GM21360 (cell line): Measurements from ENCODE around the gene RPL36A.

Source experiments
- ATAC-seq: cut with Tn5 transposase; IDR thresholded peaks from one replicate; pipeline ENCODE4 v1.9.1; 2021; ENCODE audit warnings: mild to moderate bottlenecking, moderate library complexity; ENCODE audit not compliant: unreplicated experiment

The RPL36A gene

DNA sequence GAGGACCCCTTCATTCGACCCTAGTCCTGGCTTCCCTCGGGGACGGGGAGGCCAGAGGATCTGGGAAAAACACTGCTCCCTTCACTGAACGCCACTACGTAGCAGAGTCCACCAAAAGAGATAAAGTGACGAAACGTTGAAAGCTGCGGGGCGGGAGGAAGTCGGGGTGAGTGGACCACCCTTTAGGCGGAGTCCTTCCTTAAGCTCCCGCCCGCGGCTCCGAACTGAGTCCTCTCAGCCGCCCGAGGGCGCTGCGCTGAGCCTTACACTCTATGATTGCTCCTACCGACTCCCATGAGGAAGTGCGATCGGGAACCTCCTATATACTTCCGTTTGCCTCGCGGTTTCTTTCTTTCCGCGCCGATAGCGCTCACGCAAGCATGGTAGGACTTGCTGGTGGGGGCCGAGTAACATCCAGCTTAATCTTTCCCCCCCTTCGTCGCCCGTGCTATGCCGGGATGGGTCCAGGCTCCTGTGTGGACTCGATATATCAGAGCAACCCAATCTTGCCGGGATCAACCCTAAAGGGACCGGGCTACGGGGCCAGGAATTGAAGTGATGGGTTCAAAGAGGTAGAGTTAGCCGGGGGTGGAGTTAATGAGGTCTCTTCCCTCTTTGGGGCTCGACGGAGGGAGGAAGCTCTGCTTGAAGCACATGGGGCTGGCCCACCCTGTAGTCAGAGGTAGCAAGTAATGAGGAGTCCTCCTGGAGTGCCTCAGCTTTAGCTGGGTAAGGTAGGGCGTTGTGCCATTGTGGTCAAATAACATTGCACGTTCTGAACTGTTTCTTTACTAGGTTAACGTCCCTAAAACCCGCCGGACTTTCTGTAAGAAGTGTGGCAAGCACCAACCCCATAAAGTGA lies at the start of gene RPL36A:
TSS of gene RPL36A (plus strand) at position 348 of the 862 bp plus-strand sequence. CDS start at position 381, 33 bp downstream.
- peak; percentile 78 for ATAC-seq

DNA sequence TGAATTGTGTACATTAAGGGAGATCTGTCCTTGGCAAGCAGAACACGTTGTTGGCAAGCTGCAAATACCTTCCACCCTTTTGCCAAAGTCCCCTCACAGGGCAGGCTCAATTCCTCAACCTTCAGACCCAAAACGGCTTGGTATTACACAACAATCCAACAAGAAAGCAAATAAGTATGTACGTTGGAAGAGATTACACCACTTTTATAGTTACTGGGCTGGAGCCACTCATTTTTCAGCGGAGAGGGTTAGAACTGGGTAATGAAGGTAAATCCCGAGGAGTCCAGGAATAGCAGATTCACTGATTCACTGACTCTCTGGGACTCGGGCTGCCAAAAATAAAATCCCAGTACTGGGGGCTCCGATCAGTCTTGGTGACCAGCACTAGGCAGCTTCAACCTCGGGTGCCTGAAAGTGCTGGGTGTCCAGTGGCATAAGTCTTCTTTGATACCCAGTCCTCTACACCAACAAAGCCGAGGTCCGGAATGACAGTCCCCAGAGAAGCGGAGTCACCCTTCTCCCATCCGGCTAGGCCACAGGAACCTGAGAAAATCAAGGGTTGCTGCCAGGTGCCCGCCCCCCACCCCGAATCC lies 42.9 kb upstream of the RPL36A start:
- no peak for ATAC-seq

DNA sequence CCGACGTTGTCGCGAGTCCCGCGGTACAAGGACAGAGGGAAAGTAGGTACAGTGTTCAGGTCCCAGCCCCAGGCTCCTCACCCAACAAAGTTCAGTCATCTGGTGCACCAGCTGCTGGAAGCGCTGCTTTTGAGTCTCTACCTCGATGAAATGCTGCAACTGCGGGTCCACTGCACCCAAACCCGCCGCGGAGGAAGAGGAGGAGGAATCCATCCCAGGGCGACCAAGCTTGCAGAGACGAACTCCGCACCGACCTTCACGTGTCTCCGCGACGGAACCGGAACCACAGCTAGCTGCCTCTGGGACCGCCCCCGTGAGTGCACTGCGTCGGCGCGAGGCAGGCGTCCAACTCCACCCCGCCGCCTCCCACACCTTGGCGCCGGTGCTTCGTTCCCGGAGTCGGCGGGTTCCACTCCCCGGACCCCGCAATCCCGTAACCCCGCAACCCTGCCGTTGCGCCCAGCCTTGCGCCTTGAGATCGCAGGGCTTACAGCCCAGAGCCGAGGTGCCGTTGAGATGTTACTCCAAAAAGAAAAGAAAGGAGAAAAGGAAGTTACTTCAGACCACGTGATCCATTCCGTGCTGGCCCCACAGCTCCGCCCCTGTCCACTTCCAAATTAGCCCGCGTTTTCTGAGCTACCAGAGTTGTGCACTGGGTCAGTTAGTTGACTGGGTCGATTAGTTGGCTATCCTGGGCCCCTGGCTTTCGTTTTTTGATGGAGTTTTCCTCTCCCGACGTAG lies 42.2 kb upstream of the RPL36A start, which contains the start of gene TIMM8A:
TSS of gene TIMM8A (minus strand) at position 291 of the 741 bp plus-strand sequence. CDS start at position 213, 78 bp downstream.
- peak; percentile 92 for ATAC-seq

DNA sequence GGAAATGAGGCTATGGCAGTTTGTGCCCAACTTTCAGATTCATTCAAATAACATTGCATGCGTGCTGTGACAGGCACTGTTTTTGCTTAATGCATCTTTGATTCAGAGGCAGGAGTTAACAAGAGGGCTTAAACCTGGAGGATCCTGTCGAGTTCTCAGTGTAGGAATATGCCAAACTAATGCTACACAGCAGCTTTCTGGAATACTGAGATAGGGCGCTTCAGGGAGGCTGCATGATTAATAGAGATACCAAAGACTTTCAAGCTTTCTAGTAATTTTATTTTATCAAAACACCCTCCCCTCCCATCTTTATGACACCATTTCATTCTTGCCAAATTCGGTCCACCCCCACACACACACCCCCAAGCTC lies 41.6 kb upstream of the RPL36A start:
- peak; percentile 3 for ATAC-seq

DNA sequence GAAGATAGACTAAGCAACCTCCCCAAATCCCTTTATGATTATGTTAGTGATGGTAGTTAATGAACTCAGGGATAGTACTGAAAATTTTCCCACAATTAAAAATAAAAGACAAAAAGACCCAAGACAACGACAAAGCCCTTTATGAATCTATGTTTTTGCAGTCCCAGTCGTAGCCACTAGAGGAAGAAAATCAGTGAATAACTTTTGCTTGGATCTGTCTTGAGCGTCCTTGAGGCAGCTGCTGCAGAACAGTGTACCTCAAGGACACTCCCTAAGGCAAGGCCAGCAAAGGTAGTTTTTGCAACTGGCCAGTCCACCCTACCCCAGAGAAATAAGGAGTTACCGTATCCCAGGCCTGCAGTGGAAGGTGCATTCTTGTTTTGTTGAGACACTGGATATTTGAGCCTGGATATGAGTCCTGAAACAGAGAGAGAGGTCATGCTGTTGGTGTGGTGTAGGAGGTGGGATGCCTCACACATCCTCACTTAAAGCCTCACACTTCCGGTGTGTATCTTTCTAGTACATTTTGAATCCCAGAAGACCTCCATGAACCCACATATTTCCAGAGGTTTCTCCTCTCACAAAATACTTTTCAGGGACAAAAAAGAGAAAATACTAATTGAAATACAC lies 33.5 kb upstream of the RPL36A start:
- no peak for ATAC-seq

DNA sequence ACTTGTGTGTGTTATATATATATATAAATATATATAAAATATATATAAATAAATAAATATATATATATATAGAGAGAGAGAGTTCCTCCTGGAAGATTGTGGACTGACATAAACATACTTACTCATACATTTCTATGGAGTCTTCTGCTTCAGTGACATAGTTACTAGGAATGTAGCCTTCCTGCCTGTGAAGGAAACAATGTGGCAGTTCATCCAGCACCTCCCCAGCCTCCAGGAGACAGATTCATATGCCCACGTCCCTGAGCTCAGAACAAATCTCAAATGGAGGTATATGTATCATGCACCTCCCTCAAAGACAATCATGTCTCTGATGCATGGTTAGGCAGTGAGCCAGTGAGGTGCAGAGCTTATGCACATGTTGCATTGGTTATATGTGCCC lies 30.8 kb upstream of the RPL36A start:
- ATAC-seq, result no peak

DNA sequence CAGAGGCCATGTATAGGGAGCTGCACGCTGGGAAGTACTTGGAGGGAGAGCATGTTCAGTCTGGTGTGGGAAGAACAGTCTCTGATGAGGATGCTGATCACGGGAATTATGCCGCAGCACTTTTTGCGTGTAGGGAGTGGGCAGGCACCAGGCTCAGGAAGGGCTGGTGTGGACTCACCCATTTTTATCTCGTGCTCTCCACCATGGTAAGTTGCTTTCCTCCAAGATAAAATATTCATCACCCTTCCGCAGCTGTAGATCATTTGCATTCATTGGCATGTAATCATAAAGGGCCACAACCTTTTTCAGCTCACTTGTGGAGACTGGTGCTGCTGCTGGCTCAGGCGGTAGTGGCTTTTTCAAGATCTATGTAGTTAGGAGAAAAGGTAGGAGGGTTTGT lies 30.4 kb upstream of the RPL36A start:
- no peak for ATAC-seq

DNA sequence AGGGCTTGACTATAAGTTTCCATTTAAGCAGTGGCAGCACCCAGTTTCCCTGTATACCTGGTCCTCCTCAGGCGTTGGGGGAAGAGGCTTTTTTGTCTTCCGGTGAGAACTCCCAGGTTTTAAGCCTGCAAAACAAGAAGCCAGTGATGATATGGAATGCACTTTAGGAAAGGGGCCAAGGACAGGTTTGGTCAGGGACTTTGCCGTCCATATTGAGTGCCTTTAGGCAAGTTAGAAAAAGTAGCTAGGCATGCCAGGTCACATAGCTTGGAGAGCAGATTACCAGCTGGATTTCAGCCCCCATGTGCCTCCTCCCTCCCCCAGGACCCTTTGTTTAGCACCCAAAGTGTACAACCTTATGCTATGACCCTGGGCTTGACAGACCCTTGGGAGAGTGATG lies 28.7 kb upstream of the RPL36A start:
- ATAC-seq, result no peak

DNA sequence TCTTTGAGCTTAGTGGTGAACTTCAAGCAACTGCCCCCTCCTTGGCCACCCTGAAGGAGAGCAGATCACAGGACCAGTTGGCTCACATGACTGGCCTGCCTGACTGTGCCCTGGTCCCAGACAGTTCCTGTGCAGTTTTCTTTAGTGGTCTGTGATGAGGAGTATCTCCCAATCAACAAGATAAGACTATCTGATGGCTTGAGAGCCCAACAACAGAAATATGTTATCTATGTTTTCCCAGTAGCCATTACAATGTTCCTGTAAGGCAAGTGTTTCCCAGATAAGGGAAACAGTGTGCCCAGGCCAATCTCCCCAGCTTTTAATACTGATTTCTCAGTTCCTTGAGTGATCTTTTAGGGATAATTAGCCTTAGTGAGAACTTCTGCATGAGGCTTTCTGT lies 28.1 kb upstream of the RPL36A start:
- ATAC-seq, result no peak

DNA sequence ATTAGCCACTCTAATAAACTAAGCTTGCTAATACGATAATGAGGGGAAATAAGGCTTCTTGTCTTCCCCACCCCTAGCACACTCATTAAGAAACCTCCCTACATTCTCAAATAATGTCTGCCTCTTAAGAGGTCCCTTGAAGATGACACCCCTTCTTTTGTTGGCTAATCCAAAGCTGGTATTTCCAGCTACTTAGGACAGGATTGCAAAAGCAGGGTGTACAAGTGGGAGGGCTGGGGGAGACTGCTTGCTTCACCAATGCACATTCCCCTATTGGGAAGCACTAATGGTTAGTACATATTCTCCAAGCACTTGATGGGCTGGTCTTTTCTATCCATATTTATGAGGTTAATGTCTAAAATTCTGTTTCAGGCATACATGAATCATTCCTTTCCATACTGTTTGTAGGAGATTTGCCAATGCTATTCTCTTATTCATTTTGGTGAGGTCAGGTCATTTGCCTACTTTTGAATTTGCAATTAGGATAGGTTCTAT lies 25.5 kb upstream of the RPL36A start:
- ATAC-seq, result no peak

DNA sequence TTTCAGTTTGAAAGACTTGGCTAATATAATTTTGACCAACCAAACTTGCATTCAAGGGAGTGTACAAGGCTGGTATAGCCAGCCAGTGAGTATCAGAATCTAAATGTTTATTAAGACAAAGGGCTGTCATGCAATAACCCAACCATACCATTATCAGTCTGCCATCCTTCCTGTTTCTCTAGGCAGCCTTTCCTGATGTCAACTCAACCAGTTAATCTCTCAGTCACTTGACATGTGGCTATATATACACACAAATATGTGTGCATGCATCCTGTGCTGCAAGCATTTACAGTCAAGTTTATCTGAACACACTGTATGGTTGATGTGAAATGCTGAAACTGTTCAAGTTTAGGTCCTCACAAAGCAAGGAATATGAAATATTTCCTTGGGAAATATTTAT lies 22.0 kb upstream of the RPL36A start:
- no peak for ATAC-seq

DNA sequence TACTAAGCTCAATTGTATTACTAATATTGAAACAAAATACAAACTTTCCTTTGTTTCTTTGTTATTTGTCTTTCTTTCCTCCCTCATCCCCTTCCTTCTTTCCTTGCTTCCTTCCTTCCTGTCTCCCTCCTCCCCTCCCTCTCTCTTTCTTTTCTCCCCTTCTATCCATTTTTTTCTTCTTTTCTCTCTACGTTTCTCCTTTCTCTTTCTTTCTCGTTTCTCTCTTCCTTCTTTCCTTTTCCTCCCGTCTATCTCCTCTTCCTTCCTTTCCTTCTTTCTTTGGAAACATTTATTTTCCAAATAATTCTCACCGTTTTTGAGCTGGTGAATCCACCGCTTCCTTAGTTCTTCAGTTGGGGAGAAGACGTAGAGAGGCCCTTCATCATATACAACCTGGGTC lies 21.1 kb upstream of the RPL36A start:
- no peak for ATAC-seq

DNA sequence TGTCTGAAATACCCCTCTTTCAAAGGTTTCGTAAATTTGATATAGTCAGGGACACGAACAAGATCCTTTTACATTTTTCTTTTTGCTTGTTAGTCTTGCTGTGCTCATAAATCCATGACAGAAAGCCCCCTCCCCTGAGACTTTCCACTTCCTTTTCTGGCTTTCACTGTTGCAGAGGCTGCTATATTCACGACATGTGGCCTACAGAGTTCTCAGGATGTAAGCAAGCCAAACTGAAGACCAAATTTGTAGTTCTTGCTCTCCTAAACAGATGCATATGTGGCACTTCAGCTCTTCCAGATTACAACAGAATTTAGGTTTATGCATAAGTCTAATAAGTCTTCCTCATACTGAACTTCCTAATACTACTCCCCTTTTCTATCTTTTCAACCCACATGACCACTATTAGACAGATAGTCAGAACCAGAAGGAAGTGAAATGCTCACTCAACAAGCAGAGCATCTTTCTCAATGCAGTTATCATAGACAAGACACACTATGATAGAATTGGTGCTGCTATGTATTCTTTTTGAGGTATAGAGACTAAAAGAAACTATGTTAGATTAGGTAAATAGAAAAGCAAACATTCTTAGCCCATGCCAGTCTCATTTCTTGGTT lies 19.8 kb upstream of the RPL36A start:
- peak; percentile 65 for ATAC-seq

DNA sequence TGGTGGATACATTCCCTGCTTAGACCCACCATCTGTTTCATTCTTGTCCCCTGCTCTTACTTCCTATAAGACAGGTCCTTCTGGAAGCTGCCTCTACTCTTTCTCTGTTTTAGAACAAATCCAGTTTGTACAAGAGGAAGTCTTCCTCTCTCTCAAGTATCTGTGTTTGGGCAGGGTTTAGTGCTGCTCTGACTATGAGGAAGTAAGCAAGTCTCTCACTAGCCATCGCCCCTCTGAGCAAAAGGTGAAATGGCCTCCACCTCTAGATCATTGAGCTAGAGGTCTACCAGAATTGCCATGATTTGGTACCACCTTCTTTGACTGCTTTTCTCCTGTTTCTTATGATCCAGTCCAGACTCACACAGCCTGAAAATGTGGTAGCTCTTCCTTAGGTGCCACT lies 13.3 kb upstream of the RPL36A start:
- no peak for ATAC-seq

DNA sequence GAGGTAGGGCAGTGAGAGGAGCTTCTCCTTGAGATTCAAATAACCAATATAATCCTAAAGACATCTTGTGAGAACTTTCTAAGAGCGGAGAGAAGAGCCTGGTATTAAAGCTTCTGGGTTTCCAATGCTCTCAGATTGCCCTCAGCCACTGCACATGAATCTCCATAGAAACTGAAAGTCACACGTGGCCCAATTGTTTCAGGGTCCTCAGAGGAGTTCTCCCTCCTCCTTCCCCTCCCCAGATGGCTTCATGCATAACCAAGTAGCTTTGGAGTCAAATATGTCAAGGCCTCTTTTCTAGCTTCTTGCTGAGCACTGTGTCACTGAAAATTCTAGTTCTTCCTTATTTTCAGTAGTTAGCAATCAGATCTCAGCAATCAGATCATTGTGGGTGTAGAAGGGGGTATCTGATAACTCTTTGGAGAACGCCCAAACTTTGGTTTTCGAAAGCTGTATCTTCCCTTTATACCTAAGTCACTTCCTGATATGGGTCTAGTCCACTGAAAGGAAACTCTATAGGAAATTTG lies 7.1 kb upstream of the RPL36A start:
- peak; percentile 73 for ATAC-seq

DNA sequence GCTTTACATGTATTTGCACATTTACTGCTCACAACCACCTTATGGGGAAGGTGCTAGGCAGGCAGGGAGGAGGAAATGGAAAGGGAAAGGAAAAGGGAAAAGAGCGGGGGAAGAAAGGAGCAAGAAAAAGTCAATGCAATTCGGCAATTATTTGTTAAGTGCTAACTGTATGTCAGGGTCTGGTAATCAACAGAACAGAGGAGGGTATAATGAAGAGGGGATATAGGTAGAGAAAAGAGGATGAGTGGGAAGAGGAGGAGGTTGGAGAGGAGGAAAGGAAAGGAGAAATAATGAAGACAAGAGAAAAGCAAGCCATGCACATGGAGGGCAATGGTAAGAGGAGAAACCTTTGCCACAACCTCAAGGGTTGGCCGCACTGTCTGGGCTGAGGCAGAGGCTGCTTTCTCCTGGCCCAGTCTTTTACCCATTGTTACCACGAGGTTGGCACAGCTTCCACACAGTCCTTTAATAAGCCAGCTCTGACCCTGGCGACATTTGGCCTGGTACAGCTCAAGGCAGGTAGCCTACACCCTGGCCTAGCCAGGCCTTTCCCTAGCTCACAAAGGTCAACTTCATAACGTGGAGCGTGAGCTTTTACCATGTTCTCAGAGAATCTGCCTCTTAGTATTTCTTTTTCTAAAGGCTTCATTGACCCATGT lies 5.7 kb upstream of the RPL36A start:
- no peak for ATAC-seq

DNA sequence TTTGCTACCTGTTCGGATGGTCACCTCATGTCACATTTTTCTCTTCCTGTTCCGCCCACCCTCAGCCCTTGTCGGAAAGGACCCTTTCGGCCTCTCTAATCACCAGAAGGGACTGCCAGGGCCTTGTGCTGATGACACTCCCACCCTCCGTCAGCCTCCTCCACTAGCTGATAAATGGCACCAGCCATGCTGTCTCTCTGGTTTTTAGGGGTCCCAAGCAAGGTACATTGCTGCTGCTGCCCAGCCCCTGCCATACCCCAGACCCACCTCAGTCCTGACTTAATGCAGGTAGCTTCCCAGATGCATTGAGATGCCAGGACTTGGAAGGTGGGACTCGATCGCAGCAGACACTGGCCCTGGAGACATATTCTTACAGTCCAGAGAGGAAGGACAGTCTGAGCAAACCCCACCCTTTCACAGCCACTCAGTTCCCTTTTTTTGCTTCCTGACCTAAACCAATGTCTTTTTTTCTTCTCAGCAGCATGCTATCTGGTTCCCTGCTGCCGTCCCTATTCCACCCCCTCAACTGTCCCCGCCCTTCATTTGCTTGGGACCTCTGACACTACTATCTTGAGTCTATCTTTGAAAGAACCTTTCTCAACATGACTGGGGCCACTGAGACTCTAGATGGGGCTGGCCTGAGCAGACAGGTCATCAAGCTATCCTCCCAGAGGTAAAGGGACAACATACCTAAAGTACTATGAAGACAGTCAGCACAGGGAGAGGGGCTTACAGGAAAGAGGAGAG lies 4.8 kb upstream of the RPL36A start, which contains the start of gene BTK:
TSS of gene BTK (minus strand) at position 397 of the 747 bp plus-strand sequence. CDS start 10,907 bp downstream, outside the sequence.
- peak; percentile 56 for ATAC-seq

DNA sequence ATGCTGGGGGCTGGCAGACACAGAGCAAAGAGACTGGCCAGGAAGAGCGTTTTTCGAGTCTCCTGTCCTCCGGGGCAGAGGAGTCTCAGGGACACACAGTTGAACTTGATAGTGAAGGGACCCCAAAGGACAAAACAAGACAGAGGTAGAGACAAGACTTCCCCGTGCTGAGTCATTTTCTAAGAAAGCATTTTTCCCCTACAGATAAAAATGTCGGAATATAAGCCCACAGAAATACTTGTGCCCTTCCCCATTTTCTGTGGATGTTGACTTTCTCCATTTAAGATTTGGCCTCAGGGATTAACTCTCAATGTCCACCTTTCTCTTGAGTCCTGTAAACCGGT lies 4.3 kb upstream of the RPL36A start:
- ATAC-seq, result peak; percentile 0

DNA sequence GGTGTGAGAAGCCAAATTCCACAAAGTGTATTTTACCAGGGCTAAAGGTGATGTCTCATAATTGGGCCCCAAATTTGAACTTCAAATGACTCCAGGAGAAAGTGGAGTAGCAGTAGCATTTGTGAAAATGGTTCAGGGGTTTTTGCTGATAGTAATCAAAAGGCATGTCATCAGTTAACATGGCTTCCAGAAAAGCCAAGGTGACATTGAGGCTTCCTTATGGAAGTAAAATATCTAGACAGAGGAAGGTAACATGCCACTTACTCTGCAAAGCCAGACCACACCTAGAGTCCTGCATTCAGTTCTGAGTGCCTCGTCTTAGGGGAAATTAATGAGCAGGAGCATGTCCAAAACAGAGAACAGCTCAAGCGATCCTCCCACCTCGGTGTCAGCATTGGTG lies 2.2 kb upstream of the RPL36A start:
- ATAC-seq, result no peak
